Neural cell (in vitro differentiated cells): ENCODE data around the gene SRA1. TPM values are rescaled to one million over a fixed set of nuclear protein-coding genes. Genes with fewer than 3 reads are reported as not detected.

Experiments
- H2AFZ ChIP-seq: fragments of 200-600, 300-800 bp; sonication (generic), shearing (Covaris generic); 2 replicates; pipeline ENCODE4 v1.6.0; 2014; ENCODE audit warnings: low read depth, mild to moderate bottlenecking, antibody characterized with exemption, low read length, moderate library complexity
- H3F3A ChIP-seq: fragments of 200-600 bp; shearing (Covaris generic); 2 replicates; pipeline ENCODE4 v1.6.1; 2016; ENCODE audit warnings: mild to moderate bottlenecking, moderate library complexity, mixed read lengths, antibody characterized with exemption, low read length; ENCODE audit not compliant: insufficient read depth, poor library complexity, severe bottlenecking
- H3K27ac ChIP-seq: fragments of 200-600, 300-800 bp; sonication (generic), shearing (Covaris generic); 2 replicates; pipeline ENCODE4 v1.5.1; 2014; ENCODE audit warnings: mild to moderate bottlenecking, low read length, moderate library complexity
- H3K27me3 ChIP-seq: fragments of 300-800, 200-600 bp; sonication (generic), shearing (Covaris generic); 2 replicates; pipeline ENCODE4 v1.6.0; 2014; ENCODE audit warnings: mild to moderate bottlenecking, low read depth, low read length, moderate library complexity; ENCODE audit not compliant: insufficient read depth
- H3K36me3 ChIP-seq: fragments of 300-800, 200-600 bp; sonication (generic), shearing (Covaris generic); 2 replicates; pipeline ENCODE4 v1.5.1; 2014; ENCODE audit warnings: mild to moderate bottlenecking, antibody characterized with exemption, low read length, moderate library complexity; ENCODE audit not compliant: insufficient read depth
- H3K4me2 ChIP-seq: fragments of 300-800, 200-600 bp; sonication (generic), shearing (Covaris generic); 2 replicates; pipeline ENCODE4 v1.6.0; 2014; ENCODE audit warnings: mild to moderate bottlenecking, low read length
- H3K4me3 ChIP-seq: fragments of 300-800, 200-600 bp; sonication (generic), shearing (Covaris generic); 2 replicates; pipeline ENCODE4 v1.5.1; 2014; ENCODE audit warnings: mild to moderate bottlenecking, low read length, moderate library complexity
- H3K79me2 ChIP-seq: fragments of 200-600 bp; shearing (Covaris generic); replicated peaks from 2 replicates; pipeline ENCODE4 v1.6.0; 2014; ENCODE audit warnings: mild to moderate bottlenecking, low read length, moderate library complexity; ENCODE audit not compliant: insufficient read depth
- H3K9ac ChIP-seq: fragments of 300-800, 200-600 bp; sonication (generic), shearing (Covaris generic); 2 replicates; pipeline ENCODE4 v1.6.1; 2016; ENCODE audit warnings: mild to moderate bottlenecking, low read length, mixed read lengths
- H3K9me2 ChIP-seq: fragments of 200-600 bp; shearing (Covaris generic); 2 replicates; pipeline ENCODE4 v1.6.1; 2016; ENCODE audit warnings: mild to moderate bottlenecking, low read length, mixed read lengths; ENCODE audit not compliant: insufficient read depth
- H3K9me3 ChIP-seq: fragments of 200-600, 300-800 bp; sonication (generic), shearing (Covaris generic); 2 replicates; pipeline ENCODE4 v1.6.1; 2016; ENCODE audit warnings: mild to moderate bottlenecking, mixed run types, low read length, moderate library complexity, mixed read lengths
- H4K20me1 ChIP-seq: fragments of 200-600 bp; shearing (Covaris generic); 2 replicates; pipeline ENCODE4 v1.6.1; 2016; ENCODE audit warnings: mild to moderate bottlenecking, mixed run types; ENCODE audit not compliant: insufficient read depth
- EP300 ChIP-seq: fragments of 450-650 bp; conservative IDR thresholded peaks from 2 replicates; pipeline ENCODE4 v1.6.1; 2014; ENCODE audit warnings: antibody characterized with exemption, mild to moderate bottlenecking, moderate library complexity; ENCODE audit not compliant: poor library complexity, severe bottlenecking
- EZH2 ChIP-seq: fragments of 200-600, 300-800 bp; shearing (Covaris generic), sonication (generic); IDR thresholded peaks from 2 replicates; pipeline ENCODE4 v1.6.1; 2014; ENCODE audit warnings: antibody characterized with exemption, low read length, borderline replicate concordance, mild to moderate bottlenecking; ENCODE audit not compliant: insufficient read depth, poor library complexity, severe bottlenecking
- MXI1 ChIP-seq: fragments of 450-650 bp; conservative IDR thresholded peaks from 2 replicates; pipeline ENCODE4 v1.6.1; 2014; ENCODE audit warnings: antibody characterized with exemption, mild to moderate bottlenecking; ENCODE audit not compliant: poor library complexity, severe bottlenecking
- POLR2AphosphoS5 ChIP-seq: IDR thresholded peaks from 2 replicates; pipeline ENCODE4 v1.6.1; 2012
- RAD21 ChIP-seq: fragments of 450-650 bp; conservative IDR thresholded peaks from 2 replicates; pipeline ENCODE4 v1.6.1; 2014; ENCODE audit warnings: antibody characterized with exemption, mild to moderate bottlenecking, moderate library complexity
- SMC3 ChIP-seq: fragments of 450-650 bp; conservative IDR thresholded peaks from 2 replicates; pipeline ENCODE4 v1.6.1; 2014; ENCODE audit warnings: antibody characterized with exemption, mild to moderate bottlenecking, moderate library complexity; ENCODE audit not compliant: poor library complexity
- TAF1 ChIP-seq: IDR thresholded peaks from 2 replicates; pipeline ENCODE4 v1.6.1; 2012; ENCODE audit warnings: low read depth
- polyA plus RNA-seq: library from polyadenylated mRNA; depleted of rRNA; stranded (reverse); fragments of >200 nt; gene quantifications from 2 replicates; pipeline ENCODE4 v1.2.3, GENCODE V29; 2014
- TF ChIP-seq, protein P1 (sequence below): IDR thresholded peaks from 2 replicates; pipeline ENCODE4 v1.6.1; 2012; ENCODE audit warnings: borderline replicate concordance
- TF ChIP-seq, protein P2 (sequence below): fragments of 450-650 bp; IDR thresholded peaks from 2 replicates; pipeline ENCODE4 v1.5.1; 2014; ENCODE audit warnings: antibody characterized with exemption, mild to moderate bottlenecking, moderate library complexity; ENCODE audit not compliant: poor library complexity, severe bottlenecking

Gene SRA1
- polyA plus RNA-seq, 1 donor from 2014 or later: 73.5 TPM

DNA sequence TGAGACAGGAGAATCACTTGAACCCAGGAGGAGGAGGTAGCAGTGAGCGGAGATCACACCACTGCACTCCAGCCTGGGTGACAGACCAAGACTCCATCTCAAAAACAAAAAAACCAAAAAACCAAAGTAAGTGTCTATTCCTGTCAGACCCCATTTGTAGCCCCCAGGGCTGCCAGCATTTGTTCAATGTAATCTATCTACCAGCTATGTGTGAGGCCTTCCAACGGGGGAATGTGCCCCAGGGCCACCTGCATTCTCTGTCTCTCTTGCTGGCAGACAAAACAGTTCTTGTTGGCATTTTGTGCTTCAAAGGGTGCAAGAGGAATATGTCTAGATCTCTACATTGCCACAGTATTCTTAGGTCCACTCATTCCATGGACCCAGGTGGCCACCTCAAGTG is 41.6 kb upstream of the SRA1 start:
- H4K20me1 ChIP-seq: no peaks in the 10 kb centered on the region
- H3K9ac ChIP-seq: no peak overlapping the region
- H3K27me3 ChIP-seq: no peaks in the 10 kb centered on the region
- no peak overlapping the region for H3K27ac ChIP-seq
- H3F3A ChIP-seq: no peaks in the 10 kb centered on the region
- no peaks in the 10 kb centered on the region for H3K9me3 ChIP-seq
- H3K36me3 ChIP-seq: no peaks in the 10 kb centered on the region
- no peak overlapping the region for H3K4me2 ChIP-seq
- H3K4me3 ChIP-seq: no peak overlapping the region
- no peaks in the 10 kb centered on the region for H3K79me2 ChIP-seq
- TF ChIP-seq POLR2AphosphoS5 (no peak), TAF1 (no peak), MXI1 (no peak), EZH2 (no peak), SMC3 (no peak), EP300 (no peak)
- TF ChIP-seq, protein P1, sequence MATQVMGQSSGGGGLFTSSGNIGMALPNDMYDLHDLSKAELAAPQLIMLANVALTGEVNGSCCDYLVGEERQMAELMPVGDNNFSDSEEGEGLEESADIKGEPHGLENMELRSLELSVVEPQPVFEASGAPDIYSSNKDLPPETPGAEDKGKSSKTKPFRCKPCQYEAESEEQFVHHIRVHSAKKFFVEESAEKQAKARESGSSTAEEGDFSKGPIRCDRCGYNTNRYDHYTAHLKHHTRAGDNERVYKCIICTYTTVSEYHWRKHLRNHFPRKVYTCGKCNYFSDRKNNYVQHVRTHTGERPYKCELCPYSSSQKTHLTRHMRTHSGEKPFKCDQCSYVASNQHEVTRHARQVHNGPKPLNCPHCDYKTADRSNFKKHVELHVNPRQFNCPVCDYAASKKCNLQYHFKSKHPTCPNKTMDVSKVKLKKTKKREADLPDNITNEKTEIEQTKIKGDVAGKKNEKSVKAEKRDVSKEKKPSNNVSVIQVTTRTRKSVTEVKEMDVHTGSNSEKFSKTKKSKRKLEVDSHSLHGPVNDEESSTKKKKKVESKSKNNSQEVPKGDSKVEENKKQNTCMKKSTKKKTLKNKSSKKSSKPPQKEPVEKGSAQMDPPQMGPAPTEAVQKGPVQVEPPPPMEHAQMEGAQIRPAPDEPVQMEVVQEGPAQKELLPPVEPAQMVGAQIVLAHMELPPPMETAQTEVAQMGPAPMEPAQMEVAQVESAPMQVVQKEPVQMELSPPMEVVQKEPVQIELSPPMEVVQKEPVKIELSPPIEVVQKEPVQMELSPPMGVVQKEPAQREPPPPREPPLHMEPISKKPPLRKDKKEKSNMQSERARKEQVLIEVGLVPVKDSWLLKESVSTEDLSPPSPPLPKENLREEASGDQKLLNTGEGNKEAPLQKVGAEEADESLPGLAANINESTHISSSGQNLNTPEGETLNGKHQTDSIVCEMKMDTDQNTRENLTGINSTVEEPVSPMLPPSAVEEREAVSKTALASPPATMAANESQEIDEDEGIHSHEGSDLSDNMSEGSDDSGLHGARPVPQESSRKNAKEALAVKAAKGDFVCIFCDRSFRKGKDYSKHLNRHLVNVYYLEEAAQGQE: no peak
- TF ChIP-seq, protein P2, sequence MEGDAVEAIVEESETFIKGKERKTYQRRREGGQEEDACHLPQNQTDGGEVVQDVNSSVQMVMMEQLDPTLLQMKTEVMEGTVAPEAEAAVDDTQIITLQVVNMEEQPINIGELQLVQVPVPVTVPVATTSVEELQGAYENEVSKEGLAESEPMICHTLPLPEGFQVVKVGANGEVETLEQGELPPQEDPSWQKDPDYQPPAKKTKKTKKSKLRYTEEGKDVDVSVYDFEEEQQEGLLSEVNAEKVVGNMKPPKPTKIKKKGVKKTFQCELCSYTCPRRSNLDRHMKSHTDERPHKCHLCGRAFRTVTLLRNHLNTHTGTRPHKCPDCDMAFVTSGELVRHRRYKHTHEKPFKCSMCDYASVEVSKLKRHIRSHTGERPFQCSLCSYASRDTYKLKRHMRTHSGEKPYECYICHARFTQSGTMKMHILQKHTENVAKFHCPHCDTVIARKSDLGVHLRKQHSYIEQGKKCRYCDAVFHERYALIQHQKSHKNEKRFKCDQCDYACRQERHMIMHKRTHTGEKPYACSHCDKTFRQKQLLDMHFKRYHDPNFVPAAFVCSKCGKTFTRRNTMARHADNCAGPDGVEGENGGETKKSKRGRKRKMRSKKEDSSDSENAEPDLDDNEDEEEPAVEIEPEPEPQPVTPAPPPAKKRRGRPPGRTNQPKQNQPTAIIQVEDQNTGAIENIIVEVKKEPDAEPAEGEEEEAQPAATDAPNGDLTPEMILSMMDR: no peak
- H3K9me2 ChIP-seq: no peaks in the 10 kb centered on the region
- no peak overlapping the region for H2AFZ ChIP-seq

DNA sequence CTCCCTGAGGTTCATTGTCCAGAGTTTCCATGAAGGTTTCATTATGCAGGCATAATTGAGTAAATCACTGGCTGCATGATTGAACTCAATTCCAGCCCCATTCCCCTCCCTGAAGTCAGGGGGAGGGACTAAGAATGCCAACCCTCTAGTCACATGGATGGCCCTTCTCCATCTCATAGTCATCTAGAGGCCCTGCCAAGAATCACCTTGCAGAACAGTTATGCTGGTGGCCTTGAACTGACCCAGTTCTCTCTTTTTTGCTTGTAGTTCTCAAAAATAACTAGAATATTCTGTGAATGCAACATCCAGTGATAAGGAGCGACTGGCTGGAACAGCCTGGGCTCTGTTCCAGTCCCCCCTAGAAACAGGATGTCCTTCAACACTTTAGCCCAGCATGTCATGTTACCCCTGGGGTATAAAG is 39.1 kb upstream of the SRA1 start:
- no peaks in the 10 kb centered on the region for H4K20me1 ChIP-seq
- H3K27me3 ChIP-seq: no peaks in the 10 kb centered on the region
- no peaks in the 10 kb centered on the region for H3K36me3 ChIP-seq
- no peak for TF ChIP-seq SMC3
- TF ChIP-seq, protein P1: no peak
- TF ChIP-seq EP300: no peak
- TF ChIP-seq, protein P2: no peak
- no peak for TF ChIP-seq POLR2AphosphoS5
- no peak for TF ChIP-seq MXI1
- TF ChIP-seq EZH2: no peak
- no peak for TF ChIP-seq RAD21
- no peak for TF ChIP-seq TAF1
- H3F3A ChIP-seq: no peaks in the 10 kb centered on the region
- H3K9me3 ChIP-seq: no peaks in the 10 kb centered on the region
- H3K27ac ChIP-seq: no peak overlapping the region
- H3K9ac ChIP-seq: no peak overlapping the region
- H3K4me2 ChIP-seq: no peak overlapping the region
- no peak overlapping the region for H3K4me3 ChIP-seq
- H3K79me2 ChIP-seq: no peaks in the 10 kb centered on the region
- H3K9me2 ChIP-seq: no peaks in the 10 kb centered on the region
- H2AFZ ChIP-seq: no peak overlapping the region
